Measurements from ENCODE around the gene GPR157.
"Not testable (repeated sequence)": the region's sequence is repeated elsewhere in the genome, so short reads cannot be mapped to it uniquely, and the experiment has no call there.

Gene GPR157

DNA sequence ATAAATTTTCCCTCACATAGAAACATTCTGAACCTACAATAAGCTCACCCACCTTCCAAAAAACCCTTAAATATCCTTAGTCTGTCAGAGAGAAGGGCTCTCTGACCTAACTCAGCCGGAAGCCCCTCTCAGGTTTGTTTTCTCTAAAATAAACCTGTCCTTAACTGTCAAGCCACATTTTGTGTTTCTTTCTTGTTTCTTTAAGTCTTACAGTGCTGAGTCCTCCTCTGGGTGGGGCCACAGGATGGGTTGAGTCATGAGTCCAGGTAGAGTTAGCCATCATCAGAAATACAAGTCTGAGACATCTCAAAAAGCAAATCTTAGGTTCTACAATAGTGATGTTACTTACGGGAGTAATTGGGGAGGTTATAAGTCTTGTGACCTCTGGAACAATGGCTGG is 33.1 kb downstream of the GPR157 start:
- Histone ChIP-seq H4K20me1 (no peaks in the 10 kb centered on the region), H3K36me3 (no peaks in the 10 kb centered on the region), H3K4me2 (no peak overlapping the region), H3K4me3 (no peak overlapping the region), H3K27ac (no peak overlapping the region), H3K9me3 (peaks cover 48% of the 10 kb centered on the region), H3K9ac (no peak overlapping the region), H3K4me1 (peaks cover 30% of the 10 kb centered on the region), H3K27me3 (no peaks in the 10 kb centered on the region)
- no peak for TF ChIP-seq Cebpa-rat (IDR thresholded peaks at IDR 0.05)

DNA sequence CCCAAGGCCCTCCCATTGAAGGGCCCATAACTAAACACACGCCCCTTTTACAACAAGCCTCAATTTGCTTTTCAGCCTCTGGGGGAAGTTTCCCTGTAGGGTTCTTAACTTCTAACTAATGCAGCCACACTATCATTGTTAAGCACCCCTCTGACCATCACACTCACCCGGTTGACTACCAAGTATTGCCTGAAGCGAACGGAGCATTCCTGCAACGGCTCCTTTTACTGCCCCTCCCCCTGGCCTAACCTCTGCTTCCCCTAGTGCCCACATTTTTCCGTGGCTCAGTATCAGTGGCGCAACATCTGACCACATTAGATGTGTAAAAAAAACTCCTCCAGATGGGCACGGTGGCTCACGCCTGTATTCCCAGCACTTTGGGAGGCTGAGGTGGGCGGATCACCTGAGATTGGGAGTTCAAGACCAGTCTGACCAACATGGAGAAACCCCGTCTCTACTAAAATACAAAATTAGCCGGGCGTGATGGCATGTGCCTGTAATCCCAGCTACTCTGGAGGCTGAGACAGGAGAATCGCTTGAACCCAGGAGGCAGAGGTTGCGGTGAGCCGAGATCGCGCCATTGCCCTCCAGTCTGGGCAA is 34.8 kb downstream of the GPR157 start:
- H3K36me3 ChIP-seq, H3K9ac ChIP-seq, H3K27ac ChIP-seq, H3K27me3 ChIP-seq, H4K20me1 ChIP-seq: not testable (repeated sequence)
- H3K4me2 ChIP-seq, result peak overlapping the region; percentile 57
- peaks cover 19% of the 10 kb centered on the region for H3K4me1 ChIP-seq
- 0 out of 2 replicates have a peak overlapping the region, but pooled peaks have one; percentile 14 for H3K4me3 ChIP-seq
- peaks cover 54% of the 10 kb centered on the region for H3K9me3 ChIP-seq

DNA sequence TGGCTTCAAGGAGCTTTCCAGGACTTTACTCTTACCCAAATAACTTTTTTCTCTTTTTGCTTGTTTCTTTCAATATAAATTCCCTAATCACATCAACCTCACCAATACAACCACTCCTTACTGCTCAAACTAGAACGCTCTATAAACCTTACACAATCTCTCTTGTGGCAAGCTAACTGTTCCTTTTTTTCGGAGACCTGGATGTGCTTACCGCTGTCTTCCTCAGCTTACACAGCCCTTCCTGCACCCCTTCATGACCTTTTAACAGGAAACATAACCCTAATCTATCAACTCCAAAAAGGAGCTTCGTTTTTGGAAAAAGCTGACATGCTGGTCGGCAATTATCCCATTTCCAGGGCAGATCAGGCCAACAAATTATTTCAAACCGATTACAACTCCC is 35.3 kb downstream of the GPR157 start:
- Histone ChIP-seq H3K9me3 (peaks cover 54% of the 10 kb centered on the region), H3K4me2 (peak overlapping the region; percentile 57)
- TF ChIP-seq Cebpa-rat (IDR thresholded peaks at IDR 0.05), result no peak

DNA sequence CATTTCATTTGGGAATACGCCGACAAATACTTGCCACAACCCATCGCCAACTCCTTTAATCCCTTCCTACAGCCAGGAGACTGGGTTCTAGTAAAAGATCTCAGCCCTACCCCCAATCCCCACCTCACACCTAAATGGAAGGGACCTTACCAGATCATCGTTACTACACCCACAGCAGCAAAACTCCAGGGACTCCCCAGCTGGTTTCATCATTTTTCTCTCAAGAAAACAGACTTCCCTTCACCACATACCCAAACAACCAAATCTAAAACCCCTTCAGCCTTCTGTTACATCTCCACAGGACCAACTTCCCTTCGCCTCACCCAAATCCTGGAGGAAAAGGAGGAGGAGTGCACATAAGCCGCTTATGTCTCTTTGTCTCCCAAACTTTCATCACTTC is 35.8 kb downstream of the GPR157 start:
- Histone ChIP-seq H3K27me3 (no peaks in the 10 kb centered on the region), H3K9me3 (peaks cover 56% of the 10 kb centered on the region), H4K20me1 (no peaks in the 10 kb centered on the region), H3K4me2 (peak overlapping the region; percentile 57), H3K36me3 (no peaks in the 10 kb centered on the region), H3K9ac (no peak overlapping the region), H3K27ac (no peak overlapping the region), H3K4me1 (peaks cover 19% of the 10 kb centered on the region), H3K4me3 (no peak overlapping the region)
- no peak for TF ChIP-seq Cebpa-rat (IDR thresholded peaks at IDR 0.05)

More for the DNA sequence above, 35.3 kb downstream of the GPR157 start:
- H3K36me3 ChIP-seq, result no peaks in the 10 kb centered on the region
- H3K4me1 ChIP-seq, result peaks cover 19% of the 10 kb centered on the region
- H3K9ac ChIP-seq, result no peak overlapping the region
- H3K27ac ChIP-seq, result no peak overlapping the region
- H3K4me3 ChIP-seq, result no peak overlapping the region
- H3K27me3 ChIP-seq, result no peaks in the 10 kb centered on the region
- H4K20me1 ChIP-seq, result no peaks in the 10 kb centered on the region

DNA sequence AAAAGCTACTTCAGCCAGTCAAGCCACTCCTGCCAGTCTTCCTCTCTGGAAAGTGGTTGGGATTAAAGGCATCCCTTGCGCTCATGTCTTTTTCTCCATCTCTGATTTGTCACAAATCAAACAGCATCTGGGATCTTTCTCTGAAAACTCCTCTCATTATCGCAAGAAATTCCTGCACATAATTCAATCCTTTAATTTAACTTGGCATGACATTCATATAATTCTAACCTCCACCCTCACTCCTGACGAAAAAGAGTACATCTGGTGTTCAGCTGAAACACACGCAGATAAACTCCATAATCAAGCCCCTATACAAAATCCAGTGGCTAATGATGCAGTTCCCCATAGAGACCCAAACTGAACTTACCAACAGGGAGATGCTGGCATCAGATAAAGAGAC is 40.1 kb downstream of the GPR157 start:
- no peak overlapping the region for H3K4me2 ChIP-seq
- H3K4me3 ChIP-seq, result no peak overlapping the region
- H3K27me3 ChIP-seq, result no peaks in the 10 kb centered on the region
- peaks cover 41% of the 10 kb centered on the region for H3K9me3 ChIP-seq
- TF ChIP-seq Cebpa-rat (IDR thresholded peaks at IDR 0.05), result no peak
- H3K27ac ChIP-seq, result no peak overlapping the region
- H3K4me1 ChIP-seq, result peaks cover 56% of the 10 kb centered on the region
- H4K20me1 ChIP-seq, result no peaks in the 10 kb centered on the region
- H3K9ac ChIP-seq, result no peak overlapping the region
- H3K36me3 ChIP-seq, result no peaks in the 10 kb centered on the region

DNA sequence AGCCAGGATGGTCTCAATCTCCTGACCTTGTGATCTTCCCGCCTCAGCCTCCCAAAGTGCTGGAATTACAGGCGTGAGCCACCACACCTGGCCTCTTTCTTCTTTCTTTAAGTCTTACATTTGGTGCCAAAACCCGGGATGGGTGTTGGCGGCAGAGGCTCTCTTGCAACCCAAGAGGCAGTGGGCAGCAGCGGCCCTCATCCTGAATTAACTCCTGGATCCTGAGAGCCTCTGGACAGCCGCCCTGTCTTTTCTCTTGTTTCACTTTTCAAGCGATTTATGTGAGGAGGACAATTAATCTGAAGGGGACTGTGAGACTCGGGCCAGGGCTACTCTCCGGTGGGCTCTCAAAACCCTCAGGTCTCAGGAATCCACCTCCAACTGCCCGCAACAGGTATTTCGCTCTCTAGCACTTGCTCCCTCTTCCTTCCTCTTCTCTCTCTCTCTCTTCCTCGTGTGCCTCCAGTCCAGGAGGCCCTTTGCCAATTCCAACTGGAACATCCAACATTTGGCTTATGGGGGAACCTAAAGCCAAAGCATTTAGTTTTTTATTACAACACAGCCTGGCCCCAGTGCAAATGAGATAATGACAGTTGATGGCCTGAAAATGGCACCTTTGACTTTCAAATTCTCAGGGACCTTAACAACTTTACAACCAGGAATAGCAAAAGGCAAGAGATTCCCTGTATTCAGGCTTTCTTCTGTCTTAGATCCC is 41.3 kb downstream of the GPR157 start:
- H4K20me1 ChIP-seq, result no peaks in the 10 kb centered on the region
- TF ChIP-seq Cebpa-rat (IDR thresholded peaks at IDR 0.05), result no peak
- H3K9me3 ChIP-seq, result peaks cover 34% of the 10 kb centered on the region
- peaks cover 56% of the 10 kb centered on the region for H3K4me1 ChIP-seq
- H3K4me2 ChIP-seq, result peak overlapping the region; percentile 12; the same call in 1 of the 2 replicates
- H3K27ac ChIP-seq, result no peak overlapping the region
- no peaks in the 10 kb centered on the region for H3K36me3 ChIP-seq
- no peak overlapping the region for H3K9ac ChIP-seq
- no peak overlapping the region for H3K4me3 ChIP-seq
- no peaks in the 10 kb centered on the region for H3K27me3 ChIP-seq

DNA sequence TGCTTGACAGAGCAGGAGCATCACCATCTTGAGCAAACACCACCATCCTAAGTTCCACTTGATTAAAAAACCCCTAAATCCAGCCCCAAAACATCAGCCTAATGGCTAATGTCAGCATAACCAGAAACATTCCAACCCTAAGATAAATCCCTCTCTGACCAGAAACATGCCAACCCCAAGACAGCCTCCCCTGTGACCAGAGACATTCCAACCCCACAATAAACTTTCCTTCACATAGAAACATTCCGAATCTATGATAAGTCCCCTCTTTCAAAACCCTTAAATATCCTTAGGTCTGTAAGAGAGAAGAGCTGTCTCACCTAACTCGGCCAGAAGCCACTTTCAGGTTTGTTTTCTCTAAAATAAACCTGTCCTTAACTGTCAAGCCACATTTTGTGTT is 42.1 kb downstream of the GPR157 start:
- peak overlapping the region; percentile 77 for H3K27ac ChIP-seq
- no peak overlapping the region for H3K9ac ChIP-seq
- peak overlapping the region; percentile 76 for H3K4me2 ChIP-seq
- no peaks in the 10 kb centered on the region for H4K20me1 ChIP-seq
- no peaks in the 10 kb centered on the region for H3K27me3 ChIP-seq
- H3K9me3 ChIP-seq, result peaks cover 27% of the 10 kb centered on the region
- no peak for TF ChIP-seq Cebpa-rat (IDR thresholded peaks at IDR 0.05)
- peaks cover 63% of the 10 kb centered on the region for H3K4me1 ChIP-seq
- no peaks in the 10 kb centered on the region for H3K36me3 ChIP-seq
- H3K4me3 ChIP-seq, result no peak overlapping the region

DNA sequence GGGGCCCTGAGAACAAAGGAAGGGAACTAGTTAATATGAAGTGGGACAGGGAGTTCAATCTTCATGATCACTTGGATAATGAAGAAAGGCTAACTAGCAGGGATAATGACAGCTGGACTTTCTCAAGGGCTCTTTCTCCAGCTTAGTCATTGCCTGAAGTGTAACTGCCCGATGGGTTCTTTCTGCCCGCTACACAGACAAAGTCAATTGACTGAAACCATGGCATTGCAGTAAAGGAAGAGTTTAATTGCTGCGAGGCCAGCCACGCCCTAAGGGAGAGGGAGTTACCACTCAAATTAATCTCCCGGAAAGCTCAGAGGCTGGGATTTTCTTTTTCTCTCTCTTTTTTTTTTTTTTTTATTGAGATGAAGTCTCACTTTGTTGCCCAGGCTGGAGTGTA is 42.9 kb downstream of the GPR157 start:
- no peak overlapping the region; the same call in 1 of the 2 replicates for H3K4me3 ChIP-seq
- no peaks in the 10 kb centered on the region for H4K20me1 ChIP-seq
- peak overlapping the region; percentile 76 for H3K4me2 ChIP-seq
- H3K9ac ChIP-seq, result peak overlapping the region; percentile 65; the same call in 1 of the 2 replicates
- TF ChIP-seq Cebpa-rat (IDR thresholded peaks at IDR 0.05), result no peak
- peak overlapping the region; percentile 77 for H3K27ac ChIP-seq
- peaks cover 71% of the 10 kb centered on the region for H3K4me1 ChIP-seq
- no peaks in the 10 kb centered on the region for H3K36me3 ChIP-seq
- peaks cover 24% of the 10 kb centered on the region for H3K9me3 ChIP-seq
- H3K27me3 ChIP-seq, result no peaks in the 10 kb centered on the region

DNA sequence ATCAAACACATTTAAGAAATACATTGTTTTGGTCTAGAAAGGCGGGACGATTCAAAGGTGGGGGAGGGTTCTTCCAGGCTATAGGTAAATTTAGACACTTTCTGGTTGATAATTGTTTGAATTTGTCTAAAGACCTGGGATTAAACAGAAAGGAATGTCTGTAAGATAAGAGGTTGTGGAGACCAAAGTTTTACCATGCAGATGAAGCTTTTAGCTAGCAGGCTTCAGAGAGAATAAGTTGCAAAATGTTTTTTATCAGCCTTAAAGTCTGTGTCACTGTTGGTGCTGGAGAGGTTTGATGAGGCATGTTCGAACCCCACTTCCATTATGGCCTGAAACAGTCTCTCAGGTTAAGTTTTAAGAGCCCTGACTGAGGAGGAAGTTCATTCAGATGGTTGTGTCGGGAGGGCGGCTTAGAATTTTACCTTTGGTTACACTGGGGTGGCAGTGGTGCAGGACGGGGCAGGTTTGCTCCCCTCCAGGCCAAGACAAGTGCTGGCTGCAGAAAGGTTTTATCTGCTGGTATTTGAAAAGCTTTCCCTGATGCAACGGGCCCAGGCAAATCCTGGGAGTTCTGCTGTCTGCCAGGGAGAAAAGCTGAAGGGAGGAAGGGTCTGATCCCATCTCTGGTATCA is 43.5 kb downstream of the GPR157 start:
- no peaks in the 10 kb centered on the region for H3K27me3 ChIP-seq
- TF ChIP-seq Cebpa-rat (IDR thresholded peaks at IDR 0.05), result no peak
- H3K9ac ChIP-seq, result peak overlapping the region; percentile 65
- H3K4me2 ChIP-seq, result peak overlapping the region; percentile 76
- H3K36me3 ChIP-seq, result no peaks in the 10 kb centered on the region
- peak overlapping the region; percentile 22; the same call in 1 of the 2 replicates for H3K4me3 ChIP-seq
- H3K27ac ChIP-seq, result peak overlapping the region; percentile 77
- H4K20me1 ChIP-seq, result no peaks in the 10 kb centered on the region
- H3K9me3 ChIP-seq, result peaks cover 21% of the 10 kb centered on the region
- H3K4me1 ChIP-seq, result peaks cover 77% of the 10 kb centered on the region

DNA sequence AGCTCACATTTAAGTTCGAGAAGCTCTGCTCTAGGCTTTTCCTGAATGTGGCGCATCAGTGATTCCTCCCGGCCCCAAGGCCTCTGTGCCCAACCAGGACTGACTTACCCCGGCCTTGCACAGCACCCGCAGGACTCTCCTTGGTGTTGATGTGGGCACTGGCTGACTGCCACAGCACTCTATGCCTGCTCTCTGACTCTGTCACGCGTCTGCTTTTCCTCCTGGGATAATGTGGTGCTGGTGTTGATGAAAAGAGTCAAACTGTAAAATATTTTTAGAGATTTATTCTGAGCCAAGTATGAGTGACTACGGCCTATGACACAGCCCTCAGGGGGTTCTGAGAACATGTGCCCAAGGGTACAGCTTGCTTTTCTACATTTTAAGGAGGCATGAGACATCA is 44.0 kb downstream of the GPR157 start:
- Histone ChIP-seq H3K9ac (peak overlapping the region; percentile 65), H4K20me1 (no peaks in the 10 kb centered on the region), H3K27me3 (no peaks in the 10 kb centered on the region), H3K4me3 (peak overlapping the region; percentile 22), H3K4me2 (peak overlapping the region; percentile 76), H3K27ac (peak overlapping the region; percentile 77), H3K9me3 (peaks cover 18% of the 10 kb centered on the region), H3K36me3 (no peaks in the 10 kb centered on the region), H3K4me1 (peaks cover 82% of the 10 kb centered on the region)
- TF ChIP-seq Cebpa-rat (IDR thresholded peaks at IDR 0.05), result no peak
